IPS DF 4.7 (cell line): ENCODE results near the gene ZNF732.
A peak's percentile ranks its signal among the peaks of the same experiment; 100 is the strongest.
"Not testable (repeated sequence)": the region's sequence is repeated elsewhere in the genome, so short reads cannot be mapped to it uniquely, and the experiment has no call there.

Source experiments
- DNase-seq: peaks from one replicate; pipeline ENCODE4 v3.0.0-alpha.2; 2013; ENCODE audit warnings: low spot score; ENCODE audit errors: extremely low read depth

Gene ZNF732

DNA sequence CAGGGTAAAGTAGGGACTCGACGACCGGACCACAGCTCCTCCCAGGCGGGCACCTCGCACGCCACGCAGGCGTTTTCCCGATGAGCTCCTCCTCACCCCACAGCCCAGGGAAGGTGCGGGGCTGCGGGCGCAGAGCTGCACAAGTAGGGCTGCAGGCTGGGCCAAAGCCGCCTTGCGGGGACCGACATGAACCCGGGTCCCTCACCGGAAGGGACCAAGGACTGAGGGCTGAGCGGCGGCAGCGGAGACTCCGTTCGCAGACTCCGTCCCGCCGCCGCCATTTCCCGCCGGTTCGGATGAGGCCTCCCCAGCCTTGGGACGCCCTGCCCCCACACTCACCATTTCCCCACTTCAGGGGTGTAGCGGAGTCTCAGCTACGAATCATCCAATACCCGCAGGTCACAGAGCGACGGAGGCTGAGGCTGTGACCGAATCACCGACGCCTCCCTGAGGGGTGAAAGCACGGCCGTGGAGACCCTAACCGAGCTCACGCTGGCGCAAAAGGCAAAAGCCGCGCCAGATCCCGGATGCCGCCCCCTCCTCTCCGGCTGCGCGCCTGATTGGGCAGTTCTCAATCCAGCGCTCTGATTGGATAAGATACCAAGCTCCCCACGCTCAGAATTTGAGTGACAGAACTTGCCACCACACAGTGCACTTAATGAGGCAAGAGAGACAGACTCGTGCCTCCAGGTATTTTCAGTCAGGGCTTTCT is at the start of gene ZNF732:
ZNF732 (minus strand) TSS at position 506 of the 712 bp plus-strand sequence; CDS start at position 342, 164 bp downstream.
- DNase-seq = peak; percentile 95

DNA sequence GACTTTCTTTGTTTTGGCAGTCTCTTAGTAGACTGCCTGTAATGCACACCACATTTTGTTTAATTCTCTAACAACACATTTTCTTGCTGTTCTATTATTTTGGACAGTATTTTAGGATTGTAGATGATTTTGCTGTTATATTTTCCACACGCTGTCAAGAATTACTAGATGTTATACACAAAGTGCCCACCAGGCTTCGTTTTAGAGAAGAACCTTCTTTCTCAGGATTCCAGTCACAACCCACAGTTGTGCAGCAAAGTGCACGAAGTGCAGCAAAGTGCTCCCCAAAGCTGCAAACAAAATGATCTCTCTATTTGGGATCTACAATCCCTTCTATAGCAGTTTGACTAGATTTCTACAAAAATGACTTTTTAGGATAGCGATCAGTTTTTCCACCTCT is 34.7 kb upstream of the ZNF732 start:
- DNase-seq = no peak

DNA sequence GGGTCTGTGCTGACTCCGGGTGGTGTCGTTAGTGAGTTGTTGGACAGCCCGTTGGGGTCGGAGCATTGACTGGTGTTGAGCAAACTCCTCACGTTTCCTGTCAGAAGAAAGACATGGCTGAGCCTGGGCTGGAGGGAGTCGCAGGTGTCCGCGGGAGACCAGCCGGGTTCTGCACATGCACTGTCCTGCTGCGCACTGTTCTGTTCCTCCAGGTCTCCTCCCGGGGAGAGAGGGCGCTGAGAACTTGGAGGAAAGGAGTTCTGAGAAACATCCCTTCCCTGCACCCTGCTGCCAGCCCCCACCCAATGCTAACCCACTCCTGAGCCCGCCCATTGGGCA is 33.5 kb upstream of the ZNF732 start:
- no peak for DNase-seq

DNA sequence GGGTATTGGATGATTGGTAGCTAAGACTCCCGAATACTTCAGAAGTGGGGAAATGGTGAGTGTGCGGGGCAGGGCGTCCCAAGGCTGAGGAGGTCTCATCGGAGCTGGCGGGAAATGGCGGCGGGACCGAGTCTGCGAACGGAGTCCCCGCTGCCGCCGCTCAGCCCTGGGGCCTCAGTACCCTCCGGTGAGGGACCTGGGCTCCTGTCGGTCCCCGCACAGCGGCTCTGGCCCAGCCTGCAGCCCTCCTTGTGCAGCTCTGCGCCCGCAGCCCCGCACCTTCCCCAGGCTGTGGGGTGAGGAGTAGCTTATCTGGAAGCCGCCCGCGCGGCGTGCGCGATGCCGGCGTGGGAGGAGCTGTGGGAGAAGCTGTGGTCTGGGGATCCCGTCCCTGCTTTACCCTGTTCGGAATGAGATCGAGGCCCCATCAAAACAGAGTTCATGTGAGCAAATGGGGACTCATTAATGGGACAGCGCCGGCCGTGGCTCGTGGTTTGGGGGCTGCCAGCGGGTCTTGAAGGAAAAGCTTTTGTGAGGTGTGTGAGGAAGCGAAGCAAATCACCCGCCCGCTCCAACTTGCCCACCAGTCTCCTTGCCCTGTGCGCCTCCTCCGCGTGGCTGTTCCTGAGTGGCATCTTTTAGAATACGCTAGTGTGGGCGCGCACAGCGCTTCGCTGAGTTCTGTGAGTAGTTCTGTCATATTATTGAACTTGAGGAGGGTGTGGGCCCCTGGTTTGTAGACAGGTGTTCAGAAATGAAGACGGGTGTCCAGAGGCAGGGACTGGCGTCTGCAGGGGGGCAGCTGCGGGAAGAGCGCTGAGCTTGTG is 32.9 kb upstream of the ZNF732 start:
- DNase-seq = no peak

DNA sequence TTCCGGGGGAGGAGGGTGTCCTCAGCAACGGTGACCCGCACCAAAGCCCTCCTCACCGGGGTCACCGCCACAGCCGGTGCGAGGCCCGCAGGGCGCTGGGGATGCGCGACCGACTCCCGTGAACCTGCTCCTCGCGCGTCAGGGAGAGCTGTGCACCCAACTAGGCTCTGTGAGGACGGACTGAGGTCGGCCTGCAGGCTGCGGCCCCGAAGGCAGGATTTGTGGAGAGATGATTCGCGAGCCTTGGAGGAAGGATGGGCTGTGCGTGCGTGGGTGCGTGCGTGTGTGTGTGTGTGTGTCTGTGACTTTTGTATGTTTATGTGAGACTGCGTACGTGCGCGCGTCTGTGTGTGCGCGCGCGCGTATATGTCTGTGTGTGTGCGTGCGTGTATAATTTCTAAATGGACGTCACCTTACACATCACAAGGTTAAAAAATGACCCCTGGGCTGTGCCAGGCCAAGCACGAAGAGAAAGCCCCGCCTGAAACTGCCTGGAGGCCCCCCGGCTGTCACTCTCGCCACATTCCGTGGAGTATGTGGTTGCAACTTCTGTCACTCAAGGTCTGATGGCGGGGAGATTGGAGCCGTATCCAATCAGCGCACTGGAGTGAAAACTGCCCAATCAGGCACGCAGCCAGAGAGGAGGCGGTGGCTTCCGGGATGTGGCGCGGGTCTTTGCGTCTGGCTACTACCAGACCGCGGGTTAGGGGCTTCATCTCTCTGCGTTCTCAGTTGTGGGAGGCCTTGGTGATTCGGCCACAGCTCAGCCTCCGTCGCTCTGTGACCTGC is 32.1 kb upstream of the ZNF732 start, which contains the start of gene ZNF141:
ZNF141 (plus strand) TSS at position 672 of the 789 bp plus-strand sequence. CDS start 170 bp downstream, outside the sequence.
- peak; percentile 90 for DNase-seq

DNA sequence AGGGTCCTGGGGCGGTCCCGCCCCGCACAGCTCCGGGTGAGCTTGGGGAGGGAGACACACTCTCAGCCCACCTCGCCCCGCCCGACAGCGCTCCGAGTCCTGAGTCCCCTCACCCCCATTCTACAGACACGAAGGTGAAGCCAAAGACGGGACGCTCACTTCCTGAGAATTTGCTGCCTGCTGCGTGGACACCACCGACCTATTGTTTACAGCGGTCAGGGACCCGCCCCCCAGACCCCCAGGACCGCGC is 31.5 kb upstream of the ZNF732 start:
- DNase-seq = no peak

DNA sequence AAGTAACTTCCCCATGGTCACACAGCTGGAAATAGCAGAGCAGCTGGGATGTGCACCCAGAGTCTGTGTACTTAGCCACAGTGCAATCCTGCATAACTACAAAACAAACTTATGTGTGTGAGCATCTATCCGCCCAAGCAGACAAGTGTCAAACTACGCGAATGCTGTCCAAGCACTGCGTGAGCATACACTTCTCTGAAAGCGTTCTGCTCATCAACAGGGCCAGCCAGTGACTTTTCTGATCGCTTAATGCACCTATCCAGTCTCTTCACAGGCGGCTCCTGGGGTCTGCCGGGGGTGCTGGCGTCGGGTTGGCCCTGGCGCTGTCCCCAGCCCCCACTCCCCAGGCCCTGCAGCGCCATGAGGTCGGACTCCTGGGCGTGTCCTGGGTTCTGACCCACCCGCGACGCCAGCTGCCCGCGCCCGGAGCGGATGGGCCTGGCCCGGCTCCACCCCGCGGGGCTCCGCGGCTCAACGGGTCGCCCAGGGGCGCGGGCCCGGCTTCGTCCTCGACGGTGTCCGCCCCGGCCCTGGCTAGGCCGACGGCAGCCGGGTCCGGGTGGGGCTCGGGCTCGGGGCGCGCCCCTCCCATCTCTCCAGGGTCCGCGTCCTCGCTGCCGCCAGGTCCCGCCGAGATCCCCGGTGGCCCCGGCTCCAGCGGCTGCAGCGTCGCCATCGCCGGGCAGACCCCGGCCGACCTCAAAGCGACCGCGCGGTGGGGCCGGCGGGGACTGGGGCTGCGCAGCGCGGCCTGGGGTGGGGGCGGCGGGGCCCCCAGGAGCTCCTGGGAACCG is 31.0 kb upstream of the ZNF732 start:
- DNase-seq = no peak

DNA sequence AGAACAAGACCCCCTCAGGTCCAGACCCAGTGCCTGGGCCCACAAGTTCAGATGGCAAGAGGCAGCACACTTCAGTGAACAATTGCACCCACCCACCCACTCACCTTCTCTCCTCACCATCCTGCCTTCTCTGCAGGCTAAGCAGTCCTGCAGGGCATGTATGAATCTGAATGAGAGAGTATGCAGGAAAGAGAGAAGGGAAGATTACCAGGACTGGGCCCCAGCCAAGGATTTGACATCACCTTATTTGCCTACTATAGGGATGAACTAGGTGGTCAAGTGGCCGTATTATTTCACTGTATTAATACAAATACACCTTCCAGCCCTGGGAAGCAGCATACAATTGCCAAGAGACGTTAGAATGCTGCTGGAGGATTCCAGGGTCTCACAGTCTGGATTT is 30.2 kb upstream of the ZNF732 start:
- no peak for DNase-seq

DNA sequence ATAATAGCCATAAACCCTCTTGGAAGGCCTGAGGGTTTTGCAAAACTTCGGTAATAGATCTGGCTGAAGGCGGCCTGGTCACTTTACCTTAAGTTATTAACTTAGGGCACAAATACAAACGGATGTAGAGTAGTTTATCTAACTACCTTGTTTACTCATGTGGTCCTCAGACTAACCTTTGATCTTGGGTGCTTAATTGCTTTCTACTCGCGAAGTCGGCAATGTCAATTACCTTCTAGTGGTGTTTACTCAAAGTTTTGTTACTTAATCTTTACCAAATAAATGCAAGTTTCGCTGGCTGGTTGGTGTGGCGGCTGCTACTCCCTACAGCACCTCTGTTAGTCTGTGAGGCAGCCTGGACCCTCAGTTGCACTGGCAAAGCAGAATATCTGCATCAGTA is 23.5 kb upstream of the ZNF732 start:
- no peak for DNase-seq

DNA sequence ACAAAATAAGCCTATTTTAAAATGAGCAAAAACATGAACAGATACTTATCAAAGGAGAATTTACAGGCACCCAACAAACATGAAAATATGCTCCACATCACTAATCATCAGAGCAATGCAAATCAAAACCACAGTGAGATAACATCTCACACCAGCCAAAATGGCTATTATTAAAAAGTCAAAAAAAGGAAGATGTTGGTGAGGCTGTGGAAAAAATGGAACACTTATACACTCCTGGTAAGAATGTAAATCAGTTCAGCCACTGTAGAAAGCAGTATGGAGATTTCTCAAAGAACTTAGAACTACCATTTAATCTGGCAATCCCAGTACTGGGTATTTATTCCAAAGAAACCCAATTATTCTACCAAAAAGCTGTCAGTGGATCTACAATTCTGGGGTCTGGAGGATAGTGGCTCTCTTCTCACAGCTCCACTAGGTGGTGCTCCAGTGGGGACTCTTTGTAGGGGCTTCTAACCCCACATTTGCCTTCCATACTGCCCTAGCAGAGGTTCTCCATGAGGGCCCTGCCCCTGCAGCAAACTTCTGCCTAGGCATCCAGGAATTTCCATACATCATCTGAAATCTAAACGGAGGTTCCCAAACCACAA is 9.1 kb upstream of the ZNF732 start:
- DNase-seq = no peak

DNA sequence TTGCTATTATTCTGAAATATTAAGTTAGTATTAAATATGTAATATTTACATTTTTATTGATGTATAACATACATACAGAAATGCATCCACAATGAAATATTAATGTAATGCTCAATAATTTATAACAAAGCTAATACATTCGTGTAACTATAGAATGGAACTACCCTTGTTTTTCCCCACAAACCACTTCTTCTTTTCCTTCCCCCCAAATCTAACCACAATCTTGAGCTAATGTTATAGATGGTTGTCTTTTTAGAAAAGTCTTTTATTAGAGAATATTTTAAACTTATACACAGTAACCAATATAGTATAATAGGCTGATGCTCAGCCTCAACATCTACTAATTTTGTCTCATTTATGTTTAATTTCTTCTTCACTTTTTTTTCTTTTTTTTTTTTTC is 4.5 kb upstream of the ZNF732 start:
- no peak for DNase-seq

DNA sequence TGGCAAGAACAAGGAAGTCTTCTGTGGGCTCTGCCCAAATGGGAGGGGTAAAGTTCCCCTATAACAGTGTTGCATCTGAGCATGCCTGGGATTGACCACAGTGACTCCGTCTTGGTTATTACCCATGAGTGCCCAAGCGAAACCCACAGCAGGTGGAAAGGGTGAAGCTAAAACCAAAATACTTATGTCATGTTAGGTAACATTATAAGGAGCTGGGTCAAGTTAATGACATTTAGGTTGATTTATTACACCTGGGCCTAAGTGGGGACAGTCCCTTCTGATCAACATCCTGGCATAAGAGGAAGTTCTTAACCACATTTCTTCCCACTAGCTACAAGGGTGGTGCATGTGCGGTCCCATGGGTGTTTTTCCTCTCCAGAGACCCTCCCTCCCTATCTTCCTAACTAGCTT is 1.3 kb upstream of the ZNF732 start:
- DNase-seq = no peak

DNA sequence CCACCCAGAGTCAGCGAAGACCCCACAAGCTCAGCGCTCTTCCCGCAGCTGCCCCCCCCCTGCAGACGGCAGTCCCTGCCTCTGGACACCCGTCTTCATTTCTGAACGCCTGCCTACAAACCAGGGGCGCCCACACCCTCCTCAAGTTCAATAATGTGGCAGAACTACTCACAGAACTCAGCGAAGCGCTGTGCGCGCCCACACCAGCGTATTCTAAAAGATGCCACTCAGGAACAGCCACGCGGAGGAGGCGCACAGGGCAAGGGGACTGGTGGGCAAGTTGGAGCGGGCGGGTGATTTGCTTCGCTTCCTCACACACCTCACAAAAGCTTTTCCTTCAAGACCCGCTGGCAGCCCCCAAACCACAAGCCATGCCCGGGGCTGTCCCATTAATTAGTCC is 758 bp downstream of the ZNF732 start:
- not testable (repeated sequence) for DNase-seq

DNA sequence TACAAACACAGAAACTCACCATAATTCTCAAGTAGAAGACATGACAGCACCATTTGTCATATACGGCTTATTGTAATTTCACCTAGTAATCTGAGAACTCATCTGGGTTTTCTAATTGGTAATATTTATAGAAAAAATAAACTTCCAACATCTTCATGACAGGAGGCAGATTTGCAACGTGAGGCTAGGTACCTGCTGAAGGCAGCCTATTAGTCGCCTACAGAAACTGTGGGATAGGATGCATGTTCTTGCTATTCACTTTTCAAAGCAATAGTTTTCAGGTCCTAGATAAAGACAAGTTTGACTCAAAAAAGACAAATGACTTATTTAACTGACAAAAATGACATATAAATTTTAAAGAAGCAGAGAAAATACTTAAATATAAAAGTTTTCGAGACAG is 2.9 kb downstream of the ZNF732 start:
- DNase-seq = no peak

DNA sequence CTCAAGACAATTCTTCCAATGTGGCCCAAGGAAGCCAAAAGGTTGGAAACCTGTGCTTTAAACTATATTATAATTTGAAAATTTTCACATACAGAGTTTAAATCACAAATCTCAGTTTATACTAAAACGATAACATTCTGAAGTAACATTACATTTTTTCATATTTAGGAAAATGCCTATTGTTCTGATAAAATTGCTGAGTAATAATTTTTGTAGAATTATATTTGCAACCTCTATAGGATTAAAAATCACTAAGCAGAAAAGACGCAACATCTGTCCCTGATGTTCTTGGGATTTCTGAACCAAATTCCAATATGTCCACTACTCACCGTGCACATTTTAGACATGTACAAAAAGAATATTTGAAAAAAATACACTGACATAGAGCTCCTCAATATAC is 10.5 kb downstream of the ZNF732 start:
- no peak for DNase-seq

DNA sequence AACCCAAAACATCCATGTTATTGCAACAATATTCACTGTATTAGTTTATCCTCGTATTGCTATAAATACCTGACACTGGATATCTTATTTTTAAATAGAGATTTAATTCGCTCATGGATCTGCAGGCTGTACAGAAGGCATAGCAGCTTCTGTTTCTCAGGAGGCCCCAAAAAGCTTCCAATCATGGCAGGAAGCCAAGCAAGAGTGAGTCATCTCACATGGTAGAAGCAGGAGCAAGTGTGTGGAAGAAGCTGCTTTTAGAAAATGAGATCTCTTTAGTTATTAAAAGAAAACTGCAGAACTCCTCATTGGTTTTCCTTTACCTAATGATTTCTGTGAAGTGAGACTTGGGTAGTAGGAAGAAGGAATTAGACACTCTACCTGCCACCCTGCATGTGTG is 16.4 kb downstream of the ZNF732 start:
- DNase-seq = no peak

DNA sequence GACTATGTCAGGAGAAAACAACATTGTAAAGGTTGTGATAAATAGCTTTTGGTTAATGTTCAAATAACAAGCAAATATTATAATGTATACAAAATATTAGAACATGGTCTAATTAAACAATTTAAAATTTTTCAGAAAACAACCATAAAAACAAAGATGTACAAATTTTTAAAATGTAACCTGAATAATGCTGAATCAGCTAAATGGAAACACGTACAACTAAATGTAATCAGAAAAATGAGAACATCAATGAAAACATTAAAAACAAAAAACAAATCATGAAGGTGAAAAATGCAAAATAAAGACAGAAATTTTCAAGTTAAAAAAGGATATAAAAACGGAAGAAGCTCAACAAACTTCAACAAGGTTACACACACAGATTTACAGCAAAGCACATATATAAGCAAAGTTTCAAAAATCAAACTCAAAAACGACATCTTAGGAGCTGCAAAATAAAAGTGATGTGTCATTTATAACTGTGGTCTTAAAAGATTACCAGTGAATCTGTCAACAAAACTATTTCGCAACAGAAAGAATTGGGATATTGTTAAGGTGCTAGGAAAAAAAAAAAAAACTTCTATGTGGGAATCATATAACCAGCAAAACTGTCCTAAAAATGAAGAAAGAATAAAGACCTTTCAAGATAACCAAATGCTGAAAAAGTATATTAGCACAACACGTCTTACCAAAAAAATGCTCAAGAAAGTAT is 31.8 kb downstream of the ZNF732 start:
- no peak for DNase-seq

DNA sequence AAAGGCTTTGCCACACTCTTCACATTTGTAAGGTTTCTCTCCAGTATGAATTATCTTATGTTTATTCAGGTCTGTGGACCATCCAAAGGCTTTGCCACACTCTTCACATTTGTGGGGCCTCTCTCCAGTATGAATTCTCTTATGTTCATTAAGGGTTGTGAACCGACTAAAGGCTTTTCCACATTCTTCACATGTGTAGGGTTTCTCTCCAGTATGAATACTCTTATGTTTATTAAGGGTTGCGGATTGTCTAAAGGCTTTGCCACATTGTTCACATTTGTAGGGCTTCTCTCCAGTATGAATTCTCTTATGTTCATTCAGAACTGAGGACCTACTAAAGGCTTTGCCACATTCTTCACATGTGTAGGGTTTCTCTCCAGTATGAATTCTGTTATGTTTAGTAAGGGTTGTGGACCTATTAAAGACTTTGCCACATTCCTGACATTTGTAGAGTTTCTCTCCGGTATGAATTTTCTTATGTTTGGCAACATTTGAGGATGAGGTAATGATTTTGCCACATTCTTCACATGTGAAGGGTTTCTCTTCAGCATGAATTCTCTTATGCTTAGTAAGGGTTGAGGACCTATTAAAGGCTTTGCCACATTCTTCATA is 33.7 kb downstream of the ZNF732 start:
- no peak for DNase-seq

DNA sequence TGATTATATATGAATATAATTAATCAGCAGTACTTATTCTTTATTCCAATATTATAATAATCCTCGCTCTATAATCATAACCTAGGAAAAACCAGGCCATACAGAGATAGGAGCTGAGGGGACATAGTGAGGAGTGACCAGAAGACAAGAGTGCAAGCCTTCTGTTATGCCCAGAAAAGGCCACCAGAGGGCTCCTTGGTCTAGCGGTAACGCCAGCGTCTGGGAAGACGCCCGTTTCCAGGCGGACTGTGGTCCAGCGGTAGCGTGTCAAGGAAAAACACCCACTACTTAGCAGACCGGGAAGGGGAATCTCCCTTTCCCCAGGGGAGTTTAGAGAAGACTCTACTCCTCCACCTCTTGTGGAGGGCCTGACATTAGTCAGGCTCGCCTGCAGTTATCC is 46.0 kb downstream of the ZNF732 start:
- not testable (repeated sequence) for DNase-seq

DNA sequence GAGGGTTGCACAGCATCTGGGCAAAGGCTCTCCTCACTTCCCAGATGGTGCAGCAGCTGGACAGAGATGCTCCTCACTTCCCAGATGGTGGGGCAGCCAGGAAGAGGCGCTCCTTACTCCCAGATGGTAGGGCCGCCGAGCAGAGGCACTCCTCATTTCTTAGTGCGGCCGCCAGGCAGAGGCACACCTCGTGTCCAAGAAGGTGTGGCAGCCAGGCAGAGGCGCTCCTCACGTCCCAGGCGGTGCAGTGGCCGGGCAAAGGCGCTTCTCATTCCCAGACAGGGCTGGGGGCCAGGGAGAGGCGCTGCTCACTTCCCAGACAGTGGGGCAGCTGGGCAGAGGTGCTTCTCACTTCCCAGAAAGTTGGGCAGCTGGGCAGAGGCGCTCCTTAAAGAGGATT is 48.8 kb downstream of the ZNF732 start:
- DNase-seq = no peak
